Stimulated activated effector memory CD8-positive, alpha-beta T cell treated with anti-CD3 and anti-CD28 coated beads, Interleukin-12 subunit alpha, Interleukin-12 subunit beta, amount 100 ng/mL, for 72 hours (primary cell): Measurements from ENCODE around the gene CMPK1.

Experiments
- ATAC-seq: fragments of 150-1000 bp; cut with Tn5 transposase; 2 replicates; pipeline ENCODE4 v1.10.0; 2021
- DNase-seq, 2 donors: peaks; one replicate each; pipeline ENCODE4 v3.0.0; 2021 to 2022; ENCODE audit warnings: low spot score in 2 of 2
- H3K27ac Mint-ChIP-seq: one replicate; pipeline ENCODE4 v1.8.0; 2022; ENCODE audit warnings: mild to moderate bottlenecking, mixed read lengths
- H3K36me3 Mint-ChIP-seq: one replicate; pipeline ENCODE4 v1.8.0; 2022; ENCODE audit warnings: mild to moderate bottlenecking, mixed read lengths
- H3K4me1 Mint-ChIP-seq: one replicate; pipeline ENCODE4 v1.8.0; 2022; ENCODE audit warnings: mixed read lengths
- H3K4me3 Mint-ChIP-seq: one replicate; pipeline ENCODE4 v1.8.0; 2022; ENCODE audit warnings: mild to moderate bottlenecking, mixed read lengths
- H3K9me3 Mint-ChIP-seq: one replicate; pipeline ENCODE4 v1.8.0; 2022; ENCODE audit warnings: mixed read lengths

CMPK1 gene

DNA sequence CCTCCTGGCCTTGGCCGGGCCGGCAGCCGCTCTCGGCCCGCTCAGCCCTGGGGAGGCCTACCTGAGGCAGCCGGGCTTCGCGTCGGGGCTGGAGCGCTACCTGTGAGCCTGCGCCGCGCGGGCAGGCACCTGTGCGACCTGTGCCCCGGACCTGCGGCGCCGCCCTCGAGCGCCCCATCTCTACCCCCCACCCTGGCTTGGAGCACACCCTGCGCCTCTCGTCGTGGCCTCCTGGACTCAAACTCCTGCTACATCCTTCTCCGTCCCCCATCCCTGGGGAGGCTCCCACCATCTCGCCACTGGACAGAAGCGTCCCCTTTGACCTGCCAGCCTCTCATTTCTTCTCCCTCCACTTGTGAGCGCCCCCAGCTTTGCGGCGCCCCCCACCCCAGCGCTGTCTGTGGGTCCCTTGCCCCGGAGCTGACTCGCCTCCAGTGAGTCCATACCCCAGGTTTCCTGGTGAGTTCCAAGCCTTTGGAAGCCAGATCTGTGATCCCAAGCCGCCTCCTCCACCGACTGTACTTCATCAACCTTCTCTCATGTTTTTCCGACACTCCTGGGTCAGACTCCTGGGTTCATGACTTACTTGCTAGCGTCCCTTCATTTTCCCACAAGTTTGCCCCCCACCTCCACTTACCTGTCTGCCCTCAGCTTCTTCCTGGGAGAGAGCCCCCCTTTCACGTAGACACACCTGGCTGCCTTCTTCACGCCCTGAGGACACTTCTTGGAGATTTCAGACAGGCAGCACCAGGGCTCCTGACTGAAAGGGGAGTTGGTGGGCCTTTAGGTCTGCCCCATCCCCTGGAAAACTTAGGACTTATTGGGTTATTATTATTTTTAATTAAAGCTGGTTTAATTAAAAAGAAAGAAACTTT is 83.8 kb downstream of the CMPK1 start:
- Mint-ChIP-seq H3K4me3 (peak overlapping the region; percentile 64), H3K27ac (no peak overlapping the region), H3K4me1 (peaks cover 7% of the 10 kb centered on the region), H3K36me3 (no peaks in the 10 kb centered on the region), H3K9me3 (no peaks in the 10 kb centered on the region)
- DNase-seq, result no peak
- no peak for ATAC-seq

DNA sequence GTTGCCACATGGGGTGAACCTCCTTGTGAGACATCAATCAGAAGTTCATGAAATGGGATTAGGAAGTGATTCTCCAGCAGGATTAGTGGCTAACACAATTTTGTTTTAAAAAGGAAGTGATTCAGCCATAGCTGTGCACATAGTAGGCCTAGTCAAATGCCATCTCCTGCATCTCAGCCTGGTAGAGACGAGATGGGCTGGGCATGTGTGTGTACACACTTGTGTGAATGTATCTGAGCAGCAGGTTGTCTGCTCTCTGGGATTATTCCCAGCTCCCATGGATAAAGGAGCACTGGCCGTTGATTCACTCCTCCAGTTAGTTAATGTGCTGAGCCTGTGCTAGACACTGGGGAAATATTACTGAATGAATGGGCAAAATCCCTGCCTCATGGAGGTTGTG is 84.5 kb downstream of the CMPK1 start:
- Mint-ChIP-seq H3K4me1 (peaks cover 7% of the 10 kb centered on the region), H3K9me3 (no peaks in the 10 kb centered on the region), H3K36me3 (no peaks in the 10 kb centered on the region), H3K4me3 (peak overlapping the region; percentile 64), H3K27ac (no peak overlapping the region)
- ATAC-seq, result no peak
- DNase-seq, result no peak

DNA sequence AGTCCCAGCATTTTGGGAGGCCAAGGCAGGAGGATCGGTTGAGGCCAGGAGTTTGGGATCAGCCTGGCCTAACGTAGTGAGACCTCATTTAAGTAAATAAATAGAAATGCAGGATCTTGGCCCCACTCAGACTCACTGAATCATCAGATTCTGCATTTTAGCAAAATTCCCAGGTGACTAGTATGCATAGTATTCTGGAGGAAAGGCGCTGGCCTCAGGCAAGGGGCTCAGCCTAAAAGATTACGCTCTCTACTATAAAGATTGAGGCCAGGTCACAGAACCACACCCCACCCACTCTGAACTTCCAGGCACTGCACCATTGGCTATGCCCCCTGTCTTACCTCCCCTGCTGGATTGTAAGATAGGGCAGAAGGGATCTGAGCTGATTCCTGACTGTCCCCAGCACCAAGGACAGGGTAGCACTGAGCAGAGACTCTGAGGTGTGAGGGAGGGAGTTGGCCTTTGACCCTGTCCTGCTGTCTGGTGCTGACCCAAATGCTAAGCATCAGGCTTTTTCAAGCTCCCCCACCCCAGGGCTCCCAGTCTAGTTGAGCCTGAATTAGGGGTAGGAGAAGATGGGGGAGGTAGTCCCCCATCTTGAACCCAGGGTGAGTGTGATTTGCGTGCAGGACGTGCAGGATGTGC is 85.2 kb downstream of the CMPK1 start:
- no peaks in the 10 kb centered on the region for H3K36me3 Mint-ChIP-seq
- no peak overlapping the region for H3K27ac Mint-ChIP-seq
- DNase-seq (no peak), ATAC-seq (no peak)
- peaks cover 7% of the 10 kb centered on the region for H3K4me1 Mint-ChIP-seq
- H3K4me3 Mint-ChIP-seq, result no peak overlapping the region
- no peaks in the 10 kb centered on the region for H3K9me3 Mint-ChIP-seq

DNA sequence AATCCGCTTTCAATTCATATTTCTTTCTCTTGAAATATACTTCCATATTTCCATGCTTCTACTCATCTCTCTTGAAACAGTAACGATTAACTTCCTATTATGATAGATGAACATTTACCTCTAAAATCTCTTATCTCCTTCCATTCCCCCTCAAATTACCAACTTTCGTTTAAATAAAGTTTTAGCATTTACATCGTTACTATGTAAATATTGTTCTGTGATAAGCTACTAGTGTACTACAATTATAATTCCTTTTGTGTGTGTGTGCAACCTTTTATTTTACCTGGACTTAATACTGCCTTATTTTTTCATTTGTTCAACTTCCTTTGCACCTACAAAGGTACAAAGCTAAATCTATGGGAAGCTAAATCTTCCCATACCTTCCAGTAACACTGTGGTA is 87.0 kb downstream of the CMPK1 start:
- ATAC-seq (no peak), DNase-seq (no peak)
- H3K4me1 Mint-ChIP-seq, result peaks cover 7% of the 10 kb centered on the region
- H3K9me3 Mint-ChIP-seq, result no peaks in the 10 kb centered on the region
- no peaks in the 10 kb centered on the region for H3K36me3 Mint-ChIP-seq
- H3K4me3 Mint-ChIP-seq, result no peak overlapping the region
- H3K27ac Mint-ChIP-seq, result no peak overlapping the region

DNA sequence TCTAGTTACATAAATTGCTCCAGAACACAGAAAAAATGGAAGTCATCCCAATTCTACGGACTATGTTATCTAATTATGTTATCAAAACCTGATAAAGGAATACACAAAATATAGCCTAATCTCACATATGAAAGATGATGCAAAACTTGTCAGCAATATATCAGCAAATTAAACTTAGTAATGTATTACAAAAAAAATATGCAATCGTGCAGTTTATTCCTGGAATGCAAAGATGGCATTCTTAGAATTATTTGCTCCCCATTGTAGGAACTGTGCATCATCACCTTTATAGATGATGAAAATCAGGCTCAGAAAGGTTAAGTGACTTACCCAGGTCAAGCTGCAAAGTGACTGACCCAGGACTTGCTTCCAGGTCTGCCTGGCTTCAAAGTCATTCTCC is 90.3 kb downstream of the CMPK1 start:
- Mint-ChIP-seq H3K4me1 (no peaks in the 10 kb centered on the region), H3K27ac (no peak overlapping the region), H3K9me3 (no peaks in the 10 kb centered on the region), H3K4me3 (no peak overlapping the region), H3K36me3 (no peaks in the 10 kb centered on the region)
- ATAC-seq, result no peak
- DNase-seq, result no peak

DNA sequence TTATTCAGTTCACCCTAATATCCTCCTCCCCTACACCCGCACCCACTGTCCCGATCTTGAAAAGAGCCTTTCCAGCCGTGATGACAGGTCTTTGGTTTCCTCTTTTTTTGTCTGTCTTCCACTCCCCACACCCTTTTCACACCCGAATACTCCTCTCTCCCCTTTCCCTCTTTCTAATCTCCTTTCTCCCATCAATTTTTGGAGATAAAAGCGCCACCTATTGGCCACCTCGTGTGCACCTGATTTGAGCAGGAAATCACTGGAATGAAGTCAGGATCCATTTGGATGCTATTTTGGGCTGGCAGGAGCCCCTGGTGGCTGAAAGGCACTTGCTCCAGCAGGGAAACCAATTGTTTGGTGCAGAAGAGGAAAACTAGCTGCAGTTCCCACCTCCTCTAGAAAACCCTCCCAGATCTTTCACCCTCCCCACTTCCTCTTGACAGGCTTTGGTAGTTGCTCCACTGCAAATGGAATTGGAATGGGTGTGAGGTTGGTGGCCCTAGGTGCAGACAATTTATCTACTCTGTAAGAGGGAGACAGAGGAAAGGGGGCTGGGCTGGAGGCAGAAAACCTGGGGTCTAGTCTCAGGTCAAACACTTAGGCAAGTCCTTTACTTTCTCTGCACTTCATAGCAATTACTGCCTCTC is 90.9 kb downstream of the CMPK1 start:
- Mint-ChIP-seq H3K9me3 (no peaks in the 10 kb centered on the region), H3K36me3 (no peaks in the 10 kb centered on the region)

More for the DNA sequence above, 90.9 kb downstream of the CMPK1 start:
- no peak for DNase-seq
- H3K4me3 Mint-ChIP-seq, result no peak overlapping the region
- ATAC-seq, result no peak
- no peak overlapping the region for H3K27ac Mint-ChIP-seq
- H3K4me1 Mint-ChIP-seq, result no peaks in the 10 kb centered on the region
